B cell (primary cell): ENCODE results near the gene CCL7.

Source experiments
- CTCF ChIP-seq: fragments of 200-600 bp; IDR thresholded peaks from one replicate; pipeline ENCODE4 v1.8.0; 2022; ENCODE audit warnings: antibody characterized with exemption, mild to moderate bottlenecking
- EZH2 ChIP-seq: IDR thresholded peaks from 2 replicates; pipeline ENCODE4 v1.6.1; 2012; ENCODE audit warnings: borderline replicate concordance, low read depth, mild to moderate bottlenecking, moderate library complexity, low read length; ENCODE audit not compliant: insufficient read depth, poor library complexity, severe bottlenecking

DNA sequence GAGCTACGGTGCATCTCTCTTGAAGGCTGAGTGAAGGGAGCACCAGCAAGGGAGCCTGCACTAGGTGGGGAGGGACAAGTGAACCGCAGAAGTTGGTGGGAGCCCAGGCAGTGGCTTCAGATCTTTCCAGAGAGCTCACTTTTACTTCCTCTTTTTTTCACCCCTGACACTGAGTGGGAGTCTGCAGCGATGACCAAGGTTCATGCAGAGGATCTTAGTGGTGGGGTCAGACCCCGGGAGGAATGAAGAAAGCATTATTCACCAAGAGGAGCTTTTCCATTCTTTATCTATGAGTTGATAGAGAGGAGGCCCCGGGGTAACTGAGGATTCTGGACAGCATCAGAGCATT lies 18.0 kb upstream of the CCL7 start:
- TF ChIP-seq CTCF (no peak), EZH2 (no peak)
